Activated T-cell treated with anti-CD3 and anti-CD28 coated beads for 48 hours (primary cell): ENCODE data around the gene BTBD16.

Source experiments
- DNase-seq: peaks from one replicate; pipeline ENCODE4 v3.0.0-alpha.2; 2020; ENCODE audit warnings: low read depth

The BTBD16 gene

DNA sequence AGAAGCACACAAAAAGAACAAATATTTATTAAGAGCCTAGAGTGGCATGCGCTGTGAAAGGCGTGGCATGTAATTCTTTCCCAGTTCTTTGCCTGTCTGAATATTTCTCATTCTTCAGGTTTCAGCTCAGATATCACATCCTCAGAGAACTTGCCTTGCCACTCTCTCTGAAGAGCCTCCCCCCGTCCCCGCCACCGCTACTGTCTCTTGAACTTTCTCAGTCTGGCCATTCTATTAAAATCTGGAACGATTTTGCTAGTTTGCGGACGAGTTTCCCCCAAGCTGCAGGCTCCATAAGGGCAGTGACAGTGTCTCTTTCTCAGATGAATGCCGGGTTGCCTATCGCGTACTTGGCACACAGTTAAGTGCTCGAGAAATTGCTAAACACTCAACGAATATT, 102.6 kb downstream of the BTBD16 start:
- DNase-seq: no peak

DNA sequence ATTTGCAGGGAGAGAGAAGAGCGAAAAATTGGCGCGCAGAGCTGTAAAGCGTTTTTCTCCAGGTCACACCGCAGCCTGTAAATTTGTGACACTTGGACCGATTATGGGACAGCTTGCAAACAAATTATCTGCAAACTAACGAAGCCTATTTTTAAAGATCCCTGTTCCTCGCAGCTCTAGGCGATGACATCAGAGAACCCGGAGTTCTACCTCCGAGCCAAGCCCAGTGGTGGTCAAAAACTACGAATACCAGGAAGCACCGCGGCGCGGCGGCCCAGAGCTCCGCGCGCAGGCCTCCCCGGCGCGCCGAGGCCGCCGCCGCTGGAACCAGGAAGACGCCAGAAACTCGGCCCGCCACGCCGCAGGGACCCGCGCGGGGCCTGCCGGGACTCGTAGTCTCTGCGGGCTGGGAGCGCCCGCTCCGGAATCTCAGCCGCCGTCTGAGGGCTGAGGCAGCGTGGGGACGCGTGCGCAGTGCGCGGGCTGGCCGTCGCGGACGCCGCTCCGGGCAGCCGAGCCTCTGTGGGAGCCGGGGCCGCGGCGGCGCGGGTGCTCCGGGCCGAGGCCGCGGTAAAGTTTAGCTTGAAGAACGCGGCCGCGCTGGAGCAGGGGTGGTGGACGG, 103.3 kb downstream of the BTBD16 start, which contains the start of gene PLEKHA1:
TSS of gene PLEKHA1 (plus strand) at position 472 of the 622 bp plus-strand sequence. CDS start 18,493 bp downstream, outside the sequence.
- peak; percentile 93 for DNase-seq

DNA sequence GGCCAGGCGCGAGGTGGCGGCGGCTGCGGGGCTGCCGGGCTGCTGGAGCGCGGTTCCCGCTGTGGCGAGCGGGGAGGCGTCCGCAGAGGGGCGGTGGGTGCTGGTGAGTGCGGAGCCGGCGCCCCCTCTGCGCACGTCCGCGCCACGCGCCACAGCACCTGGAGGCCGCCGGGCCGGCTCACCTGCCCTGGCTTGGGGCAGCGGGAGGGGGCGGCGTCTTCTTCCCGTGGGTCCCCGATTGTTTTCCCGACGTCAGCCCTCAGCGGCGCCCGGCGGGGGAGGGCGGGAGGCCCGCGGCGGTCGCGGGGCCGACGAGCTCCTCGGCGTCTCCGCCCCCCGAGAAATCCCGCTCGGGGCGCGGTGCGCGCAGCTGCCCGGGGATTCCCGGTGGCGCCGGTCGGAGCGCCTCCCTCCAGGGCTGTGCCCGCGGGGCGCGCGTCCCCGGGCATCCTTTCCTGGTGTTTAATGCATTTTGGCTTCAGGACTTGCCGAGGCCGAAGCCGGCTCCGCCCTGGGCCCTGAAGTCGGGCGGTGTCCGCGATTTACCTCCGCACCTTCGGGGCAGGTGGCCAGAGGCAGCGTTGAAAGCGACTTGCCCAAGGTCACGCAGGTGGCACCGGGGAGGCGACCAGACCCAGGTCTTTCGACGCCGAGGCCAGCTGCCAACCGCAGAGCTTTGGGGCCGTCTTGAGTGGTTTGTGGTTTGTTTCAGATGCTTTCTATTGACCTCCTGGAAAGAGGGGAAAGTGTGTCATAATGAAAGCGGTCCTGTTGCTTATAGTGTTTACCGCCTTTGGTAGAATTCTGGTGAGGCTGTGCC, 104.0 kb downstream of the BTBD16 start:
- peak; percentile 64 for DNase-seq

DNA sequence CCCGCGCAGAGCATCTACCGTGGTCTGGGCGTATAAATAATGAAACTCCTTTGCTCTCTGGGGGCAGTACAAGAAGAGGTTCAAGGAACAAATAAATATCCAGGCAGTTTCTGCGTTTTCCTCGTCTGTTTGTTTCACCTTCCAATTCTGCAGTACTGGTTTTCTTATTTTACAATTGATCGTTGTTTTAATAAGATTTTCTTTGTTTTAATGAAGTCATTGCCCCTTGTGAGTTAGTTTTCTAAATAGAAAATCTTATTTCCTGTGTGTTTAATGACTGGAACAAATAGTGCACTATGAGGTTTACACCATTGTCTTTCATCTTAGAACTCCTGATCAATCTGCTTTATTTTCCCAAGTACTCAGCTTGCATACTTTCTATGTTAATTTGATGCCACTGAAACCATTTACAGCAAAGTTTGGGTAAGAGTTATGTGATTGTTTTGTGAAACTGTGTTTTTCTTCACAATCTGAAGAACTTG, 104.6 kb downstream of the BTBD16 start:
- DNase-seq: no peak

DNA sequence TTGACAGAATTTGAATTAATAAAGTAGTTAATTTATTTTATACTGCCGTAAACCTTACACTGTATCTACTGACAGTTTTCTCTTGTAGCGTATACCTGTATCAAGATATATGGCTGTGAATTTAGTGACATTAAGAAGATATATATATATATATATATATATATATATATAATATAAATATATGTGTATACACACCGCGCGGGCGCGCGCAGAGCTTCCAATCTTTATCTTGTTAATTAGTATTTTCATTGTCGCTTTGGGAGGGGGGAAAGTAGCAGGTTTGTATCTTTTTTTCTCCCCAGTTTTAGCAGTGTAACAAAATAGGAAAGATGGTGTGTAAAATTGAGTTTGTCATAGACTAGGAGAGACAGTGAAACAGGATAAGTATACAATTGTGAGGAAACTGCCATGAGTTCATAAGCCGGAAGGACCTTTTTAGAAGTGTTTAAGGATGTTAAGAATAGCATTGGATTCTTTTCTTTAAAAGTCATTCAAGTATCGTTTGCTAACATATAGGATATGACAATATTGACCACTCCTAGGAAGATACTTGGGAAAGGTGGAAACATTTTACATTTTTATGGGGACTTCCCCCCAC, 105.4 kb downstream of the BTBD16 start:
- no peak for DNase-seq

DNA sequence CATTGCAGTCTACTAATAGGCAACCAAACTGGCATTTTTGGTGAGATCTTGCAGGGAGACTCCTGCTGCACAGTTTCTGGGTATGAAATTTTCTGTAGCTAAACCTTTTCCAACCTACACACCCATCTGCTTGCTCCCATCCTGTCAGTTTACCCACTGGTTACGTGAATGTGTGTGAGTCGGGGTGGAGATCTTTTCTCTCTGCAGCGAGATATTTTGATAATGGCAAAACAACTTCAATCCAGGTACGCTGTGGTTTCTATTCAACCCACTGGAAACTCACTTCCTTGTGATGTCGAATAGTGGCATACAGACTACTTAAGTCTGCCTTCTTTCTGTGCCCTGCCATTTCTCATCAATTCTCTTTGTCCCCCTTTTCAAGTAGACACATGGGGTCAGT, 107.9 kb downstream of the BTBD16 start:
- no peak for DNase-seq

DNA sequence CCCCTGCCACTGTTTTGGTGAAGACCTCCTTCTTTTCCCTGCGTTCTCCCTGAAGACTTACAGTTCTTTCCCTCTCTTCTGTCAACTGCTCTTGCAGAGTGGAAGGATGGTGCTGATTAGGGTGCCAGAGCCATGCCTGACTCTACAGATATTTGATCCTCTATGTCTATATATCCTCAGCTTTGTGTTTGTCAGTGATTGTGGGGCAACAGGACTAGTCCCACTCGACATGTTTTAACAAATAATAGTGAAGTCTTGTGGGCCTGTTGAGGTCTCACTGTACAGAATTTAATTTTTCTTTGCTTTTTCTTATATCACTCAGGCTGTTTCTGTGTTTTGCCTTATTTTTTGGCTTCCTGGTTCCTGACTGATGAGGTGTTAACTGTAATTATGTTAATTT, 108.4 kb downstream of the BTBD16 start:
- DNase-seq: no peak

DNA sequence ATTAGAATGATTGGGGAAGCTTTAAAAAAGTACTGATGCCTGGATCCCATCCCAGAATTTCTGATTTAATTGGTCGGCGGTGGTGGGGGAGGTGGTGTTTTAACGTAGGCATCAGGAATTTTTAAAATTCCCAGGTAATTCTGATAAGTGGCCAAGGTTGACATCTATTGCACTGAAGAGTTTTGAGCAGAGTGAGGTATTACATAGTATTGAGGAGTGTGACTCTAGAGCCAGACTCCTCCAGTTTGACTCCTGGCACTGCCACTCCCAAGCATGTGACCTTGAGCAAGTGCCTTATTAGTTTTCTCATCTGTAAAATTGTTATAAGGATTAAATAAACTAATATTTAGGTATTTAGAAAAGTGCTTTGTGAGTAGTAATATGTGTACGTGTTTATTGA, 109.6 kb downstream of the BTBD16 start:
- no peak for DNase-seq

DNA sequence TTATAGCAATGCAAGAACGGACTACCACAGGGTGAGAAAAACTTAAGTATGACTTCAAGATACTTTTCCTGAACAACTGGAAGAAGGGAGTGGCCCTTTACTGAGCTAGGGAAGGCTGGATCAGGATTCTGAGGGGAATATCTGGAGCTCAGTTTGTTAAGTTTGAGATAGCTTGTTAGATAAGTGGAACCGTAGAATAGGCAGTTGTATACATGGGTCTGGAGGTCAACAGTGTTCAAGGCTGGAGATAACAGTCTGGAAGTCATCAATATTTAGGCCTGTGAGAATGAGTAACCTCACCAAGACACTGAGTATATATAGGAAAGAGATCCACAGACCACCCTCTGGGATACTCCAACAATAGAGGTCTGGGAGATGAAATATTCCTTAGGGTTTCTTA, 110.6 kb downstream of the BTBD16 start:
- DNase-seq: no peak

DNA sequence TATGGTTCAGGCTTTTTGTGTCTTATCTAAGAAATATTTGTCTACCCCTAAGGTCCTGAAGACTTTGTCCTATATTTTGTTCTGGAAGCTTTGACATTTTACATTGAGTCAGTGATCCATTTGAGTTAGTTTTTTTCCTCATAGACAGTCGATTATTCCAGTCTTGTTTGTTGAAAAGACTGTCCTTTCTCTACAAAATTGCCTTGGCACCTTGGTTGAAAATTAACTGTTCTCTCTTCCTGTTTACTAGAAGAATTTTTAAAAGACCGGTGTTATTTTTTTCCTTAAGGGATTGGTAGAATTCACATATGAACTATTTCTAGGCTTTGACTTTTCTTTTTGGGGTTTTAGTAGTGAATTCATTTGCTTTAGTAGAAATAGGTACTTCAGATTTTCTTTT, 115.4 kb downstream of the BTBD16 start:
- DNase-seq: no peak

DNA sequence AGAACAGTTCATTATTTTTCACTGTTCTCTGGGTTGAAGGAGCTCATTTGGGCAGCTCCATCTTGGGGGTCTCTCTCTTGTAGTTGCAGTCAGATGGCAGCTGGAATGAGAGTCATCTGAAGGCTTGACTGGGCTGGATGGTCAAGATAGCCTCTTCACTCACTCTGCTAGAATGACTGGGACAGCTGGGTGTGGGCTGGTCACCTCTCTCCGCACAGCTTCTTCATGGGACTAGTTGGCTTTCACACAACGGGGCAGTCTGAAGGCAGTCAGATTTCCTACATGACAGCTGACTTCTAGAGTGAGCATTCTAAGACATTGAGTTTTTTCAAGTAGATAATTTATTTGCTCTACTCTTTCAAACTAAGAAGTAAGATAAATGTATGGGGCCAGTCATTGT, 116.5 kb downstream of the BTBD16 start:
- DNase-seq: no peak
